ENCODE data around the gene ZNF618.

ZNF618 gene

GRCh38 chr9:113885183-113886025, 9.3 kb downstream of the ZNF618 start:
- H3K36me3 ChIP-seq (ENCODE audit: insufficient read depth, low read length): no peaks in the 10 kb centered on the region
- peaks cover 34% of the 10 kb centered on the region for H3K4me1 ChIP-seq (ENCODE audit: insufficient read depth, low read length)
- H3K4me3 ChIP-seq (ENCODE audit: low read depth in 1 of 2, low read length in 2 of 2): peak overlapping the region in 1 of 2 donors; percentile 75
- H3K9me3 ChIP-seq (ENCODE audit: low read length): no peaks in the 10 kb centered on the region
- H3K9ac ChIP-seq (ENCODE audit: low read length): peak overlapping the region; percentile 56
- H3K27me3 ChIP-seq (ENCODE audit: control insufficient read depth in 1 of 2, insufficient read depth in 2 of 2, low read length in 2 of 2): no peaks in the 10 kb centered on the region
- H3K27ac ChIP-seq (ENCODE audit: low read depth, low read length): peak overlapping the region; percentile 61

DNA sequence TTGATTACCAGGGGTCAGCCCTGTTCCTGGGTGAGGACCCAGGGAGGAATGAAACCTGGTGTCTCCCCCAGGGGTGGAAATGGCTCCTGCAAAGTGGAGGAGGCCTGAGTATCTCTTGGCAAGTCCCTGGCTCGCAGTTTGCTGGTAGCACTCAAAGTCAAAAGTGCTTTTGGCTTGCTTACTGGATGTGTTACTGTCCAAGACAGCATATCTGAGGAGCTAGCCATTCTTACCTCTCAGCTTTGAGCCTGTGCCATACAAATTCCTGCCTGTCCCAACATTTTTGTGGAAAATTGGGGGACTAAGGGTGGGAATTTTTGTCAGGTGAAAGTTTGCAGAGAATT, 9.9 kb downstream of the ZNF618 start:
- Histone ChIP-seq H3K27ac (ENCODE audit: low read depth, low read length) (peak overlapping the region; percentile 61), H3K9me3 (ENCODE audit: low read length) (no peaks in the 10 kb centered on the region), H3K9ac (ENCODE audit: low read length) (peak overlapping the region; percentile 56), H3K4me1 (ENCODE audit: insufficient read depth, low read length) (peaks cover 34% of the 10 kb centered on the region), H3K27me3 (ENCODE audit: control insufficient read depth in 1 of 2, insufficient read depth in 2 of 2, low read length in 2 of 2) (no peaks in the 10 kb centered on the region), H3K4me3 (ENCODE audit: low read depth in 1 of 2, low read length in 2 of 2) (peak overlapping the region; percentile 46 to 75), H3K36me3 (ENCODE audit: insufficient read depth, low read length) (no peaks in the 10 kb centered on the region)

DNA sequence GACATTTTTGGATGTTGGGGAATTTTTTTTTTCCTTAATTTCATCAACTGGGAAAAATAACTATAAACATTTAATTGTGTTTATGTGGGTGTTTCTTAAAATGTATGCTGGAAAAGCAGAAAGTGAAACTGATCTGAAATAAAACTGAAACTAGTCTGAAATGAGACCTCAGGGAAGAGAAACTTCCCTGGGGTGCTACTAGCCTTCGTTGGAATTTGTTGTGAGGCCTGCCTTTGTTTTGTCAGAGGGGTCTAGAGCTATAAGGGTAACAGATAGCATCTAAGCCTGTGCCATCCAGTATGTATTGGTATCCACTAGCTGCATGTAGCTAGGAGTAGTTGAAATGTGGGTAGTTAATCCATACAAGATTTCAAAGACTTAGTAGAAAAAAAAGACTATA, 10.4 kb downstream of the ZNF618 start:
- H3K9me3 ChIP-seq (ENCODE audit: low read length): no peaks in the 10 kb centered on the region
- peak overlapping the region; percentile 46 to 75 for H3K4me3 ChIP-seq (ENCODE audit: low read depth in 1 of 2, low read length in 2 of 2)
- H3K27me3 ChIP-seq (ENCODE audit: control insufficient read depth in 1 of 2, insufficient read depth in 2 of 2, low read length in 2 of 2): no peaks in the 10 kb centered on the region
- peak overlapping the region; percentile 61 for H3K27ac ChIP-seq (ENCODE audit: low read depth, low read length)
- peaks cover 32% of the 10 kb centered on the region for H3K4me1 ChIP-seq (ENCODE audit: insufficient read depth, low read length)
- peak overlapping the region; percentile 56 for H3K9ac ChIP-seq (ENCODE audit: low read length)
- H3K36me3 ChIP-seq (ENCODE audit: insufficient read depth, low read length): no peaks in the 10 kb centered on the region

DNA sequence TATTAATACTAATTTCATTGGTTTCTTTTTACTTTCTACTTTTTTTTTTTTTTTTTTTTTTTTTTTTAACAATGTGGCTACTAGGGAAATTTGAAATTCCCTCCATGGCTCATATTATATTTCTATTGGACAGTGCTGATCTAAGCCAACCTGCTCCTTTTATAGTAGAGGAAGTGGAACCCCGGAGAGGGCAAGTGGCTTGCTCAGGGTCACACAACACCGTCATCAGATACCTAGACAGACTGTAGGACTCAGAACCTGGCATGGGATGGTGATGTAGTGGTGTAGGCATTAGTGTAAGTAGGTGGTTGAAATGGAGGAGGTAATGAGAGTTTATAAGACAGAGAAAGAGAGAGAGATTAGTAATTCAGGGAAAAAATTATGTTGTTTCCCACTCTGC, 10.8 kb downstream of the ZNF618 start:
- H3K36me3 ChIP-seq (ENCODE audit: insufficient read depth, low read length): no peaks in the 10 kb centered on the region
- H3K9me3 ChIP-seq (ENCODE audit: low read length): no peaks in the 10 kb centered on the region
- H3K4me1 ChIP-seq (ENCODE audit: insufficient read depth, low read length): peaks cover 27% of the 10 kb centered on the region
- no peak overlapping the region for H3K4me3 ChIP-seq (ENCODE audit: low read depth in 1 of 2, low read length in 2 of 2)
- H3K27me3 ChIP-seq (ENCODE audit: control insufficient read depth in 1 of 2, insufficient read depth in 2 of 2, low read length in 2 of 2): no peaks in the 10 kb centered on the region
- H3K27ac ChIP-seq (ENCODE audit: low read depth, low read length): no peak overlapping the region
- no peak overlapping the region for H3K9ac ChIP-seq (ENCODE audit: low read length)

DNA sequence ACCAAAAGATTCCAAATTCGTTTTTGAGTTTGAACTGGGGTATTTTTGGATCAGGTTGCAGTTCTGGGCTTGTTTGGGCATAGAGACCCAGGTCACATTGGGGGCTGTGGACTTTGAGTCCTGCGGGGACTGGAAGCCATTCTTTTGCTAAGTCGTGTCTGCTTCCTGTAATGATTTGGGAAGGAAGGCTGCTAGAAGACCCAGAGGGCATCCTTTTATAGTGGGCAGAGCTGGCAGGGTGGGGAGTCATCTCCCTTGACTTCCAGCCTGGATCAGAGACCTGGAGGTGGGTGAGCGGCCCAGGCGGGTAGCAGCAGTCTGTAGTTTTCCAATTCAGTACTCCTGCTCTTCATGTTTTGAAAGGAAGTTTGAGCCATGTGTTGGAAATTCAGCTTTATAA, 11.3 kb downstream of the ZNF618 start:
- Histone ChIP-seq H3K4me3 (ENCODE audit: low read depth in 1 of 2, low read length in 2 of 2) (no peak overlapping the region), H3K9ac (ENCODE audit: low read length) (no peak overlapping the region), H3K4me1 (ENCODE audit: insufficient read depth, low read length) (peaks cover 23% of the 10 kb centered on the region), H3K9me3 (ENCODE audit: low read length) (no peaks in the 10 kb centered on the region), H3K27ac (ENCODE audit: low read depth, low read length) (no peak overlapping the region), H3K27me3 (ENCODE audit: control insufficient read depth in 1 of 2, insufficient read depth in 2 of 2, low read length in 2 of 2) (no peaks in the 10 kb centered on the region), H3K36me3 (ENCODE audit: insufficient read depth, low read length) (no peaks in the 10 kb centered on the region)

GRCh38 chr9:113888336-113888735, 12.2 kb downstream of the ZNF618 start:
- no peak overlapping the region for H3K9ac ChIP-seq (ENCODE audit: low read length)
- H3K27ac ChIP-seq (ENCODE audit: low read depth, low read length): no peak overlapping the region
- H3K27me3 ChIP-seq (ENCODE audit: control insufficient read depth in 1 of 2, insufficient read depth in 2 of 2, low read length in 2 of 2): no peaks in the 10 kb centered on the region
- H3K9me3 ChIP-seq (ENCODE audit: low read length): no peaks in the 10 kb centered on the region
- no peaks in the 10 kb centered on the region for H3K36me3 ChIP-seq (ENCODE audit: insufficient read depth, low read length)
- no peak overlapping the region for H3K4me3 ChIP-seq (ENCODE audit: low read depth in 1 of 2, low read length in 2 of 2)
- H3K4me1 ChIP-seq (ENCODE audit: insufficient read depth, low read length): peaks cover 23% of the 10 kb centered on the region

- H3K9me3 ChIP-seq (ENCODE audit: low read length): no peaks in the 10 kb centered on the region
- peaks cover 23% of the 10 kb centered on the region for H3K4me1 ChIP-seq (ENCODE audit: insufficient read depth, low read length)
- no peak overlapping the region for H3K9ac ChIP-seq (ENCODE audit: low read length)
- H3K27ac ChIP-seq (ENCODE audit: low read depth, low read length): no peak overlapping the region
- H3K4me3 ChIP-seq (ENCODE audit: low read depth in 1 of 2, low read length in 2 of 2): no peak overlapping the region
- H3K27me3 ChIP-seq (ENCODE audit: control insufficient read depth in 1 of 2, insufficient read depth in 2 of 2, low read length in 2 of 2): no peaks in the 10 kb centered on the region
- no peaks in the 10 kb centered on the region for H3K36me3 ChIP-seq (ENCODE audit: insufficient read depth, low read length)
Measured at GRCh38 chr9:113888976-113889375, 12.9 kb downstream of the ZNF618 start.

- no peaks in the 10 kb centered on the region for H3K36me3 ChIP-seq (ENCODE audit: insufficient read depth, low read length)
- H3K9ac ChIP-seq (ENCODE audit: low read length): no peak overlapping the region
- no peaks in the 10 kb centered on the region for H3K27me3 ChIP-seq (ENCODE audit: control insufficient read depth in 1 of 2, insufficient read depth in 2 of 2, low read length in 2 of 2)
- peaks cover 19% of the 10 kb centered on the region for H3K4me1 ChIP-seq (ENCODE audit: insufficient read depth, low read length)
- no peak overlapping the region for H3K4me3 ChIP-seq (ENCODE audit: low read depth in 1 of 2, low read length in 2 of 2)
- H3K9me3 ChIP-seq (ENCODE audit: low read length): no peaks in the 10 kb centered on the region
- no peak overlapping the region for H3K27ac ChIP-seq (ENCODE audit: low read depth, low read length)
Measured at GRCh38 chr9:113890704-113891103, 14.6 kb downstream of the ZNF618 start.

DNA sequence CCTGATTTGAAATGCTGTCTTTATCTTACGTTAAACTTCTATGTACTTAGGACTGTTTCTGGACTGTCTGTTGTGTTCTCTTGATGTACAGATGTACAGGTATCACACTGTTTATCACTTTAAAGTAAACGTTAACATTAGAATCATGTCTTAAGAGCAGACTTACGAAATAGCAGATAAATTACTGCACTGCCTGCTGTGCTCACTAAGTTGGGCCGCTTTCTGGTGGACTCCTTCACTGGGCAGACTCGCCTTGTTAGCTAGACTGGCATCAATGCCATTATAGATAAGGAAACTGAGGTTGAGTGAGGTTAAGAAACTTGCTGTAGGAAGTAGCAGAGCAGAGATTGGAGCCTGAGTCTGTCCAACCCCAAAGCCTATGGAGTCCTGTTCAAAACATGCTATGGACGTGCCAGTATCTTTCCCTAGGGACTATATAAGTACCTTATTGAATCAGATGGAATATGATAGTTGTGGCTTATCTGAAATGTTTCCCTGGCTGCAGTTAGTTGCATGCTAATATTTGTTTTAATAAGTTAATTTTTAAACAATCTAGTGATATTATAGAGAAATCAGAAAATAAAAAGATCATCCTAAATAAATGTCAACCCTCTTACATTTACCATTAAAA, 16.9 kb downstream of the ZNF618 start:
- no peak overlapping the region for H3K4me3 ChIP-seq (ENCODE audit: low read depth in 1 of 2, low read length in 2 of 2)
- H3K4me1 ChIP-seq (ENCODE audit: insufficient read depth, low read length): peaks cover 9% of the 10 kb centered on the region
- no peaks in the 10 kb centered on the region for H3K27me3 ChIP-seq (ENCODE audit: control insufficient read depth in 1 of 2, insufficient read depth in 2 of 2, low read length in 2 of 2)
- H3K9ac ChIP-seq (ENCODE audit: low read length): no peak overlapping the region
- no peak overlapping the region for H3K27ac ChIP-seq (ENCODE audit: low read depth, low read length)
- H3K9me3 ChIP-seq (ENCODE audit: low read length): no peaks in the 10 kb centered on the region
- H3K36me3 ChIP-seq (ENCODE audit: insufficient read depth, low read length): no peaks in the 10 kb centered on the region

GRCh38 chr9:113894166-113894565, 18.1 kb downstream of the ZNF618 start:
- Histone ChIP-seq H3K27ac (ENCODE audit: low read depth, low read length) (no peak overlapping the region), H3K4me1 (ENCODE audit: insufficient read depth, low read length) (no peaks in the 10 kb centered on the region), H3K4me3 (ENCODE audit: low read depth in 1 of 2, low read length in 2 of 2) (no peak overlapping the region), H3K9ac (ENCODE audit: low read length) (no peak overlapping the region), H3K36me3 (ENCODE audit: insufficient read depth, low read length) (no peaks in the 10 kb centered on the region), H3K9me3 (ENCODE audit: low read length) (no peaks in the 10 kb centered on the region), H3K27me3 (ENCODE audit: control insufficient read depth in 1 of 2, insufficient read depth in 2 of 2, low read length in 2 of 2) (no peaks in the 10 kb centered on the region)

DNA sequence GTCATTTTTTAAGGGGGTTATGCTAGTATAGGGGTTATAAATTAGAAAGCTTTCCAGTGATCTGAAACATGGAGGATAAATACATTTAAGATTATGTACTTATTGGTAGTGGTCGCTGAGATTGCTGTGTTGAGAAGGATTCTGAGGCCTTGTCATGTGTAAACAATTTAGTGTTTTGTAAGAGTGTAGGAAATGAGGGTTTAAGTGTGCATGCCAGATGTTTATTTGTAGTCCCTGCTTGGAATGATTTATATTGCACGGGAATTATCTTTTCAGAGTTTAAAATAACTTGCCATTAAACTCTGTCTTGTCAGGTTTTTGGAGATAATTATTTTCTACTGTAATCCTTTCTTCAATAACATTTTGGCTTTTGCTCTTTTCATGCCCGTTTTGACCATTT, 19.4 kb downstream of the ZNF618 start:
- Histone ChIP-seq H3K4me1 (ENCODE audit: insufficient read depth, low read length) (no peaks in the 10 kb centered on the region), H3K27ac (ENCODE audit: low read depth, low read length) (no peak overlapping the region), H3K36me3 (ENCODE audit: insufficient read depth, low read length) (no peaks in the 10 kb centered on the region), H3K9ac (ENCODE audit: low read length) (no peak overlapping the region), H3K4me3 (ENCODE audit: low read depth in 1 of 2, low read length in 2 of 2) (no peak overlapping the region), H3K9me3 (ENCODE audit: low read length) (no peaks in the 10 kb centered on the region), H3K27me3 (ENCODE audit: control insufficient read depth in 1 of 2, insufficient read depth in 2 of 2, low read length in 2 of 2) (no peaks in the 10 kb centered on the region)

GRCh38 chr9:113896713-113897112, 20.6 kb downstream of the ZNF618 start:
- no peak overlapping the region for H3K27ac ChIP-seq (ENCODE audit: low read depth, low read length)
- no peak overlapping the region for H3K4me3 ChIP-seq (ENCODE audit: low read depth in 1 of 2, low read length in 2 of 2)
- no peaks in the 10 kb centered on the region for H3K27me3 ChIP-seq (ENCODE audit: control insufficient read depth in 1 of 2, insufficient read depth in 2 of 2, low read length in 2 of 2)
- no peaks in the 10 kb centered on the region for H3K9me3 ChIP-seq (ENCODE audit: low read length)
- H3K4me1 ChIP-seq (ENCODE audit: insufficient read depth, low read length): no peaks in the 10 kb centered on the region
- no peak overlapping the region for H3K9ac ChIP-seq (ENCODE audit: low read length)
- H3K36me3 ChIP-seq (ENCODE audit: insufficient read depth, low read length): no peaks in the 10 kb centered on the region
